Raji (cell line): ENCODE data around the gene ABHD12B.

Experiments
- POLR2A ChIP-seq: IDR thresholded peaks from 2 replicates; pipeline ENCODE4 v1.6.1; 2011; ENCODE audit warnings: low read depth, low read length, control low read depth; ENCODE audit not compliant: insufficient read depth

The ABHD12B gene

GRCh38 chr14:50832935-50833630, 38.8 kb upstream of the ABHD12B start:
- TF ChIP-seq POLR2A: no peak

- TF ChIP-seq POLR2A: no peak
These were observed 37.0 kb upstream of the ABHD12B start for GRCh38 chr14:50834802-50835276.

- TF ChIP-seq POLR2A: no peak
These were observed 36.6 kb upstream of the ABHD12B start for GRCh38 chr14:50835280-50835679.

GRCh38 chr14:50836515-50836914, 35.3 kb upstream of the ABHD12B start:
- no peak for TF ChIP-seq POLR2A

- no peak for TF ChIP-seq POLR2A
These were observed 34.6 kb upstream of the ABHD12B start for GRCh38 chr14:50837271-50837670.

- no peak for TF ChIP-seq POLR2A
These were observed 33.9 kb upstream of the ABHD12B start for GRCh38 chr14:50837850-50838470.

- TF ChIP-seq POLR2A: no peak
These were observed 32.8 kb upstream of the ABHD12B start for GRCh38 chr14:50839048-50839447.

- no peak for TF ChIP-seq POLR2A
These were observed 32.2 kb upstream of the ABHD12B start for GRCh38 chr14:50839691-50840090.

- no peak for TF ChIP-seq POLR2A
These were observed 27.5 kb upstream of the ABHD12B start for GRCh38 chr14:50844391-50844790.

GRCh38 chr14:50845166-50845565, 26.7 kb upstream of the ABHD12B start:
- TF ChIP-seq POLR2A: no peak

- TF ChIP-seq POLR2A: no peak
These were observed 25.5 kb upstream of the ABHD12B start for GRCh38 chr14:50846226-50846880.

GRCh38 chr14:50853891-50854290, 18.0 kb upstream of the ABHD12B start:
- no peak for TF ChIP-seq POLR2A

- TF ChIP-seq POLR2A: no peak
These were observed 17.3 kb upstream of the ABHD12B start for GRCh38 chr14:50854521-50854920.

GRCh38 chr14:50855558-50855957, 16.3 kb upstream of the ABHD12B start:
- TF ChIP-seq POLR2A: no peak

GRCh38 chr14:50856660-50857059, 15.2 kb upstream of the ABHD12B start:
- TF ChIP-seq POLR2A: no peak

- TF ChIP-seq POLR2A: no peak
These were observed 12.6 kb upstream of the ABHD12B start for GRCh38 chr14:50859296-50859624.
